ENCODE results near the gene A2M.

A2M gene

GRCh38 chr12:9120487-9121184 lies 4.9 kb upstream of the A2M start:
- H3K27me3 ChIP-seq (ENCODE audit: low read length): no peaks in the 10 kb centered on the region
- H3K9me3 ChIP-seq (ENCODE audit: insufficient read depth, low read length): no peaks in the 10 kb centered on the region
- H2AFZ ChIP-seq (ENCODE audit: low read depth, low read length, severe bottlenecking): no peak overlapping the region
- H3K79me2 ChIP-seq (ENCODE audit: insufficient read depth, low read length): no peaks in the 10 kb centered on the region
- H4K20me1 ChIP-seq (ENCODE audit: low read depth, low read length): no peaks in the 10 kb centered on the region
- H3K36me3 ChIP-seq (ENCODE audit: low read length): no peaks in the 10 kb centered on the region
- TF ChIP-seq CTCF (IDR thresholded peaks at IDR 0.05; ENCODE audit: insufficient read depth, low read length, poor library complexity, severe bottlenecking) (no peak), EZH2phosphoT487 (conservative IDR thresholded peaks at IDR 0.05; ENCODE audit: low read length) (no peak)
- no peaks in the 10 kb centered on the region for H3K9me2 ChIP-seq (replicated peaks; ENCODE audit: insufficient read depth, low read length)
- no peak overlapping the region for H3K4me2 ChIP-seq (ENCODE audit: low read depth, low read length, poor library complexity, severe bottlenecking)
- no peak overlapping the region for H3K27ac ChIP-seq (ENCODE audit: low read depth, low read length)
- H3F3A ChIP-seq (ENCODE audit: insufficient read depth): no peaks in the 10 kb centered on the region
- no peak overlapping the region for H3K4me3 ChIP-seq (ENCODE audit: insufficient read depth, low read length, poor library complexity, severe bottlenecking)
- H3K9ac ChIP-seq (ENCODE audit: low read length): no peak overlapping the region

- Histone ChIP-seq H3K27me3 (ENCODE audit: low read length) (no peaks in the 10 kb centered on the region), H3K9ac (ENCODE audit: low read length) (no peak overlapping the region), H3K9me3 (ENCODE audit: insufficient read depth, low read length) (no peaks in the 10 kb centered on the region), H3K4me2 (ENCODE audit: low read depth, low read length, poor library complexity, severe bottlenecking) (no peak overlapping the region), H3K79me2 (ENCODE audit: insufficient read depth, low read length) (no peaks in the 10 kb centered on the region), H4K20me1 (ENCODE audit: low read depth, low read length) (no peaks in the 10 kb centered on the region), H3K9me2 (replicated peaks; ENCODE audit: insufficient read depth, low read length) (no peaks in the 10 kb centered on the region), H3K36me3 (ENCODE audit: low read length) (no peaks in the 10 kb centered on the region), H3K27ac (ENCODE audit: low read depth, low read length) (no peak overlapping the region), H2AFZ (ENCODE audit: low read depth, low read length, severe bottlenecking) (no peak overlapping the region), H3F3A (ENCODE audit: insufficient read depth) (no peaks in the 10 kb centered on the region), H3K4me3 (ENCODE audit: insufficient read depth, low read length, poor library complexity, severe bottlenecking) (no peak overlapping the region)
- TF ChIP-seq EZH2phosphoT487 (conservative IDR thresholded peaks at IDR 0.05; ENCODE audit: low read length) (no peak), CTCF (IDR thresholded peaks at IDR 0.05; ENCODE audit: insufficient read depth, low read length, poor library complexity, severe bottlenecking) (no peak)
Measured at GRCh38 chr12:9118158-9118557, 2.4 kb upstream of the A2M start.

GRCh38 chr12:9114946-9115345 lies 773 bp downstream of the A2M start:
- no peaks in the 10 kb centered on the region for H4K20me1 ChIP-seq (ENCODE audit: low read depth, low read length)
- H3K79me2 ChIP-seq (ENCODE audit: insufficient read depth, low read length): no peaks in the 10 kb centered on the region
- no peak overlapping the region for H3K27ac ChIP-seq (ENCODE audit: low read depth, low read length)
- no peak overlapping the region for H3K4me2 ChIP-seq (ENCODE audit: low read depth, low read length, poor library complexity, severe bottlenecking)
- H3K9me3 ChIP-seq (ENCODE audit: insufficient read depth, low read length): no peaks in the 10 kb centered on the region
- no peak overlapping the region for H3K9ac ChIP-seq (ENCODE audit: low read length)
- H3K4me3 ChIP-seq (ENCODE audit: insufficient read depth, low read length, poor library complexity, severe bottlenecking): no peak overlapping the region
- H3K9me2 ChIP-seq (replicated peaks; ENCODE audit: insufficient read depth, low read length): no peaks in the 10 kb centered on the region
- H2AFZ ChIP-seq (ENCODE audit: low read depth, low read length, severe bottlenecking): no peak overlapping the region
- no peaks in the 10 kb centered on the region for H3F3A ChIP-seq (ENCODE audit: insufficient read depth)
- H3K27me3 ChIP-seq (ENCODE audit: low read length): no peaks in the 10 kb centered on the region
- TF ChIP-seq EZH2phosphoT487 (conservative IDR thresholded peaks at IDR 0.05; ENCODE audit: low read length) (no peak), CTCF (IDR thresholded peaks at IDR 0.05; ENCODE audit: insufficient read depth, low read length, poor library complexity, severe bottlenecking) (no peak)
- H3K36me3 ChIP-seq (ENCODE audit: low read length): no peaks in the 10 kb centered on the region

Measured in SU-DHL-6 (cell line).